GM18502 (cell line): Measurements from ENCODE around the gene ENO3.

Experiments used
- ATAC-seq: cut with Tn5 transposase; IDR thresholded peaks from one replicate; pipeline ENCODE4 v1.9.1; 2021; ENCODE audit warnings: mild to moderate bottlenecking; ENCODE audit not compliant: unreplicated experiment, poor library complexity

Gene ENO3

DNA sequence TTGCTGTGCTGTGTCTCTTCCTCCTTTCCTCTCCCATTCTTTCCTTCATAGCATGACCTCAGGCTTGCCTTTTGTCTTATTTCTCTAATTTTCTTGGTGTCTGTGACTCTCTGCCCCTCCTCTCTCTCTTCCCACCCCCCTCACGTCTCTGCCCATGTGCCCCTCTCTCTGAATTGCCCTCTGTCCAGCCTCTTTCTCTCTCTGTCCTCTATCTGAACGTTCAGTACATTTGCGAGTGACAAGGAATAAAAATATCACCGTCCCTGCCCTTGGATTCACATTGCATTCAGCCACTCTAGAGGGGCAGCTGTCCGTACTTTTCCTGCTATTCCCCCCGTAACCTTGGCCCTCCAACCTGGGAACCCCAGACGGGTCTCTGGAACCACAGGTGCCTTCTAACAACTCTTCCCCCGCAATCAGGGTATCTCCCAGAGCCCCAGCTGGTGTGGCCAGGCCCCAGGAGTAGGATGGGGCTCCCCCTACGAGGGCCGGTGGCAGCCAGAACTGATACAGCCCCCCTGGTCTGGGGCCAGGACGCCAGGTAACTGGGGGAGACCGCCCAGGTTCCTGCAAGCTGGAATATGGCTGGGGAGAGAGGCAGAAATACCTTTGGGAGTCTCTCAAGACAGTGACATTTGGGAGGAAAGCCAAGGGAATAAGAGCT lies 48.6 kb downstream of the ENO3 start:
- no peak for ATAC-seq

DNA sequence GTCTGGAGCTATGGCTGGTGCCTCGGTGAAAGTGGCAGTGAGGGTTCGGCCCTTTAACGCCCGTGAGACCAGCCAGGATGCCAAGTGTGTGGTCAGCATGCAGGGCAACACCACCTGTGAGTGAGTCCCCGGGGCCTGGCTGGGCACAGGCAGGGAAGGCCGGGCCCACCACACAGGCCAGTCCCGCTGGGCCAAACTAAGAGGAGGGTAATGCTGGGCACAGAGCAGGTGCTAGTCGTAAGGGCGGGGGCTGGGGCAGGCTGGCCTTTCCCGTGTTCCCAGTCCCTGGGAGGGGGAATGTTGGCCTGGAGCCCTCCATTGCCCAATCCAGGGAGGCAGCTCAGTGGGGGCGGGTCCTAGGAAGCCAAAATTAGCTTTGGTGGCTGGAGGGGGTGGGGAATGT lies 49.3 kb downstream of the ENO3 start:
- ATAC-seq: no peak

DNA sequence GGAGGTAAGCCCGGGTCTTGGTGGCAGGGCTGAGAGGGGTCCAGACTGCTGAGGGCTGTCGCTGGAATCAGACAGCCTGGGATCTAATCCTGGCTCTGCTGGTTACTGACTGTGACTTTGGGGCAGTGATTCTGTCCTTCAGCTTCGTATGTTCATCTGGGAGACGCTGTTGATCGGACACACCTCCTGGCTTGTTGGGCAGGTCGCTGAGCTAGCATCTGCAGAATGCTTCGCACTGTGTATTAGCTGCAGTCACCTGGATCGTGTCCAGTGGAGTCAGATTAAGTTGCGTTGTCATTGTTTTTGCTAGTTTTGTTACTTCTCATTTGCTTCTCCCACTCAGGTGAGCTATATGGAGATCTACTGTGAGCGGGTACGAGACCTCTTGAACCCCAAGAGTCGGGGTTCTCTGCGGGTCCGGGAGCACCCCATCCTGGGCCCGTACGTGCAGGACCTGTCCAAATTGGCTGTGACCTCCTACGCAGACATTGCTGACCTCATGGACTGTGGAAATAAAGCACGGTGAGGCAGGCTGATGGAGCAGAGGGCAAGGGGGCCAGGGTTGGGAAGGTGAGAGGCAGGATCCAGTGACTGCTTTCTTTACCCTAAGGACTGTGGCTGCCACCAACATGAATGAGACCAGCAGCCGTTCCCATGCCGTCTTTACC lies 51.3 kb downstream of the ENO3 start:
- no peak for ATAC-seq

DNA sequence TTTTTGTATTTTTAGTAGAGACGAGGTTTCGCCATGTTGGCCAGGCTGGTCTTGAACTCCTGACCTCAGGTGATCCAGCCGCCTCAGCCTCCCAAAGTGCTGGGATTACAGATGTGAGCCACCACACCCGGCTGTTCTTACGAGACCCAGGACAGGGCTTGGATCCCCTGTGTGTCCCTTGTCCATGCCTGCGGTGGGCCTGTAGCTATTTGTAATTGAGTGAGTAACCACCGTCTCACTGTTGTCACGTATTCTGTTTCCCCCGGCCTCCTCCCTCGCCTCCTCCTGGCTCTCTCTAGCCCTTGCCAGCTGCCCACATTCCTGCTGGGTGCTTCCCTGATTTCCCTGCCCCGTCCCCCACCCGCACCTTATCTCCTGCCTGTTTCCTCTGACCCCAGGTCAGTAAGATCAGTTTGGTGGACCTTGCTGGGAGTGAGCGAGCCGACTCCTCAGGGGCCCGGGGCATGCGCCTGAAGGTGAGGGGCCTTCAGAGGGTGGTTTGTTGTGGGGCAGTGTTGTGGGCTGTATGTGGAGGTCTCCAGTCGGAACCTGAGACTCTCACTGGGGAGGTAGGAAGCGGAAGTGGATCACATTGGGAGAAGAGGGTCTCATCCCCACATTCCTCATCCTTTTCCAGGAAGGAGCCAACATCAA lies 52.4 kb downstream of the ENO3 start:
- no peak for ATAC-seq
